OCI-LY1 (cell line): Measurements from ENCODE around the gene HBG1.

Experiments
- EZH2 ChIP-seq: fragments of 200-600 bp; sonication (generic), shearing (Covaris generic); IDR thresholded peaks from 2 replicates; pipeline ENCODE4 v1.8.0; 2017; ENCODE audit warnings: borderline replicate concordance, mixed run types, mild to moderate bottlenecking, antibody characterized with exemption, low read length, moderate library complexity, mixed read lengths
- TF ChIP-seq, protein P1 (sequence below): fragments of 200-600 bp; sonication (generic), shearing (Covaris generic); IDR thresholded peaks from 2 replicates; pipeline ENCODE4 v1.5.1; 2017; ENCODE audit warnings: mild to moderate bottlenecking, antibody characterized with exemption, low read length, moderate library complexity, mixed read lengths

GRCh38 chr11:5252919-5253265, 3.2 kb upstream of the HBG1 start:
- TF ChIP-seq, protein P1, sequence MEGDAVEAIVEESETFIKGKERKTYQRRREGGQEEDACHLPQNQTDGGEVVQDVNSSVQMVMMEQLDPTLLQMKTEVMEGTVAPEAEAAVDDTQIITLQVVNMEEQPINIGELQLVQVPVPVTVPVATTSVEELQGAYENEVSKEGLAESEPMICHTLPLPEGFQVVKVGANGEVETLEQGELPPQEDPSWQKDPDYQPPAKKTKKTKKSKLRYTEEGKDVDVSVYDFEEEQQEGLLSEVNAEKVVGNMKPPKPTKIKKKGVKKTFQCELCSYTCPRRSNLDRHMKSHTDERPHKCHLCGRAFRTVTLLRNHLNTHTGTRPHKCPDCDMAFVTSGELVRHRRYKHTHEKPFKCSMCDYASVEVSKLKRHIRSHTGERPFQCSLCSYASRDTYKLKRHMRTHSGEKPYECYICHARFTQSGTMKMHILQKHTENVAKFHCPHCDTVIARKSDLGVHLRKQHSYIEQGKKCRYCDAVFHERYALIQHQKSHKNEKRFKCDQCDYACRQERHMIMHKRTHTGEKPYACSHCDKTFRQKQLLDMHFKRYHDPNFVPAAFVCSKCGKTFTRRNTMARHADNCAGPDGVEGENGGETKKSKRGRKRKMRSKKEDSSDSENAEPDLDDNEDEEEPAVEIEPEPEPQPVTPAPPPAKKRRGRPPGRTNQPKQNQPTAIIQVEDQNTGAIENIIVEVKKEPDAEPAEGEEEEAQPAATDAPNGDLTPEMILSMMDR = no peak
- TF ChIP-seq EZH2 = no peak
